HG03439 (cell line): Measurements from ENCODE around the gene ELF3.
"Not testable (repeated sequence)": the region's sequence is repeated elsewhere in the genome, so short reads cannot be mapped to it uniquely, and the experiment has no call there.

Experiments
- ATAC-seq: cut with Tn5 transposase; IDR thresholded peaks from one replicate; pipeline ENCODE4 v1.9.1; 2021; ENCODE audit warnings: mild to moderate bottlenecking, moderate library complexity; ENCODE audit not compliant: unreplicated experiment

Gene ELF3

GRCh38 chr1:202063093-202063492 is 52.7 kb downstream of the ELF3 start:
- no peak for ATAC-seq

- not testable (repeated sequence) for ATAC-seq
Measured at GRCh38 chr1:202064889-202065312, 54.5 kb downstream of the ELF3 start.
